Right atrium auricular region (tissue), 2 donors: ENCODE measurements around the gene GPC6. TPM values are rescaled to one million over a fixed set of nuclear protein-coding genes. Genes with fewer than 3 reads are reported as not detected.

Source experiments
- DNase-seq: peaks from one replicate; pipeline ENCODE4 v3.0.0-alpha.2; 2019; ENCODE audit warnings: low spot score
- H3K27ac ChIP-seq, 2 donors: fragments of 200-600 bp; sonication (generic); 1 replicate in 1 of 2; 2 replicates in 1 of 2; pipeline ENCODE4 v1.5.1; 2016 to 2019
- H3K27me3 ChIP-seq, 2 donors: fragments of 200-600 bp; sonication (generic); one replicate each; pipeline versions ENCODE4 v1.5.1 to v1.6.0; 2017 to 2019
- H3K36me3 ChIP-seq: fragments of 200-600 bp; sonication (generic); one replicate; pipeline ENCODE4 v1.5.1; 2016
- H3K4me1 ChIP-seq, 2 donors: fragments of 200-600 bp; sonication (generic); one replicate each; pipeline versions ENCODE4 v1.5.1 to v1.6.0; 2017 to 2019
- H3K4me3 ChIP-seq, 2 donors: fragments of 200-600 bp; sonication (generic); 1 replicate in 1 of 2; 2 replicates in 1 of 2; pipeline ENCODE4 v1.5.1; 2017 to 2019; ENCODE audit warnings: mild to moderate bottlenecking in 1 of 2, moderate library complexity in 1 of 2
- H3K9me3 ChIP-seq, 2 donors: fragments of 200-600 bp; sonication (generic); one replicate each; pipeline ENCODE4 v1.5.1; 2019
- CTCF ChIP-seq, 2 donors: fragments of 200-600 bp; sonication (generic); IDR thresholded peaks; one replicate each; pipeline ENCODE4 v1.5.1; 2019; ENCODE audit warnings: antibody characterized with exemption in 2 of 2
- total RNA-seq, 2 donors: library from RNA; depleted of rRNA; stranded (reverse); fragments of >200 nt; gene quantifications; one replicate each; pipeline ENCODE4 v1.1.0, GENCODE V29; 2016

GPC6 gene
- total RNA-seq, 2 donors from 2014 or later: 1.3 to 3.8 TPM

- no peak for TF ChIP-seq CTCF (IDR thresholded peaks at IDR 0.05)
- Histone ChIP-seq H3K9me3 (no peaks in the 10 kb centered on the region), H3K4me1 (no peaks in the 10 kb centered on the region), H3K4me3 (no peak overlapping the region), H3K27ac (no peak overlapping the region), H3K36me3 (no peaks in the 10 kb centered on the region), H3K27me3 (no peaks in the 10 kb centered on the region)
- no peak for DNase-seq
Measured at GRCh38 chr13:94122300-94122915, 895.8 kb downstream of the GPC6 start.

GRCh38 chr13:94123557-94123956 is 897.0 kb downstream of the GPC6 start:
- TF ChIP-seq CTCF (IDR thresholded peaks at IDR 0.05): no peak

GRCh38 chr13:94128430-94128829 is 901.8 kb downstream of the GPC6 start:
- no peaks in the 10 kb centered on the region for H3K27me3 ChIP-seq
- no peaks in the 10 kb centered on the region for H3K9me3 ChIP-seq
- no peaks in the 10 kb centered on the region for H3K36me3 ChIP-seq
- H3K27ac ChIP-seq: peak overlapping the region; percentile 20 to 69
- H3K4me1 ChIP-seq: peaks cover 0 to 5% of the 10 kb centered on the region in 2 donors
- DNase-seq: peak; percentile 68
- no peak overlapping the region for H3K4me3 ChIP-seq
- TF ChIP-seq CTCF (IDR thresholded peaks at IDR 0.05): no peak

More at GRCh38 chr13:94123557-94123956, 897.0 kb downstream of the GPC6 start:
- peaks cover 0 to 5% of the 10 kb centered on the region in 2 donors for H3K4me1 ChIP-seq
- no peaks in the 10 kb centered on the region for H3K36me3 ChIP-seq
- no peaks in the 10 kb centered on the region for H3K9me3 ChIP-seq
- no peak for DNase-seq
- no peaks in the 10 kb centered on the region for H3K27me3 ChIP-seq
- H3K27ac ChIP-seq: no peak overlapping the region
- no peak overlapping the region for H3K4me3 ChIP-seq

GRCh38 chr13:94129490-94129894 is 902.9 kb downstream of the GPC6 start:
- no peak for DNase-seq
- H3K9me3 ChIP-seq: no peaks in the 10 kb centered on the region
- H3K27ac ChIP-seq: peak overlapping the region in 1 of 2 donors; percentile 18
- no peak for TF ChIP-seq CTCF (IDR thresholded peaks at IDR 0.05)
- no peaks in the 10 kb centered on the region for H3K36me3 ChIP-seq
- no peaks in the 10 kb centered on the region for H3K27me3 ChIP-seq
- H3K4me3 ChIP-seq: no peak overlapping the region
- peaks cover 0 to 5% of the 10 kb centered on the region in 2 donors for H3K4me1 ChIP-seq

GRCh38 chr13:94138831-94139230 is 912.2 kb downstream of the GPC6 start:
- no peak overlapping the region for H3K27ac ChIP-seq
- no peak for DNase-seq
- no peaks in the 10 kb centered on the region for H3K36me3 ChIP-seq
- H3K4me1 ChIP-seq: no peaks in the 10 kb centered on the region
- no peak for TF ChIP-seq CTCF (IDR thresholded peaks at IDR 0.05)
- H3K9me3 ChIP-seq: no peaks in the 10 kb centered on the region
- no peak overlapping the region for H3K4me3 ChIP-seq
- no peaks in the 10 kb centered on the region for H3K27me3 ChIP-seq
